HUDEP-2 (cell line): ENCODE measurements around the gene EXOC6B.

Experiments
- DNase-seq, 76 experiments: peaks; one replicate each; lab custom pipeline; 2025; ENCODE audit not compliant: unreplicated experiment in 76 of 76; lab: John Stamatoyannopoulos, UW

Gene EXOC6B

DNA sequence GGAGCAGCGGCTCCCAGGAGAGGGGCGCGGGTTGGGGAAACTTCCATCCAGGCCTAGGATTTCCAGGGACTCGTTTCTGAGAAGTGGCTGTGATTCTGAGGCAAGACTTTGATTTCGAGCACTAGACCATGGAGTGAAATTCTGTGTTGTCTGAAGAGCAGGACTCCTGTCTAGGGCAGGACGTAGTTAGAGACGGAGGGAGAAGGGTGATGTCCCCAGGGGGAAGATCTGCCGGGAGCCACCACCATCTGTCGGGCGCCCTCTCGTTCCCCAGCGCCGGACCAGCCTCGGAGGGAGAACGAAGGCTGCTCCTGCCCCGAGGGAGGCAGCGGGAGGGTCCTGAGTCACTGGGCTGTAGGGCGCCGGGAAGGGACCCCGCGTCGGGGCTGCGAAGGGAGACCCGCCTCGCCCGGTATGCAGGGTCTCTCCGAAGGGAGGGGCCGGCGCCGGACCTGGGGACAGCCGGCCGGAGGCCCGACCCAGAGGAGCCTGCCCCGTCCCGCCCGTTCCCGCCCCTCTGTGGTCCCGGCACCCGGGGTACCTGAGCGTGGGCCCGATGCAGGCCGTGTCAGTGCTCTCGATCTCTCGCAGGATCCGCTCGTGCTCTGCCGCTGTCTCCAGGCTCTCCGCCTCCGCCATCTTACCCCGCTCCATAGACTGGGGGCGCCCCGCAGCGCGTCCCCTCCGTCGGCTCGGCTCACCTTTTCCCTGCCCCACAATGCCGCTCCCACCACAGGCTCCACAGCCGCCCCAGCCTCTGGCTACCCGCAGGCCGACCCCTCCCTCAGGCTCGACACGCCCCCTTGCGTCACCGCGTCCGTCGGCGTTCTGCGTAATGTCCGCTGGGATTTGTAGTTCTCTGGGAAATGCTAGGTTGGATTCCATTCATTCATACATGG lies at the start of gene EXOC6B:
Gene EXOC6B (minus strand): TSS at position 777 of the 899 bp plus-strand sequence.
- DNase-seq: peak in 68 of 76 experiments; percentile 13 to 81 (median 62)

DNA sequence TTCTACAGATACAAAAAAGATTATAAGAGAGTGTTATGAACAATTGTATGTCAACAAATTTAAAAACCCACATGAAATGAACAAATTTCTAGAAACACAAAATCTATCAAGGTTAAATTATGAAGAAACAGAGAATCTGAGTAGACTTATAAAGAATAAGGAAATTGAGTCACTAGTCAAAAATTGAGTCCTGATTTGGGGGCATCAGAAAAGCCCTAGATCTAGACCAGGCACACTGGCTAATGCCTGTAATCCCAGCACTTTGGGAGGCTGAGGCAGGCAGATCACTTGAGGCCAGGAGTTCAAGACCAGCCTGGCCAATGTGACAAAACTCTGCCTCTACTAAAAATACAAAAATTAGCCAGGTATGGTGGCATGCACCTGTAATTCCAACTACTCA lies 46.0 kb upstream of the EXOC6B start:
- DNase-seq: no peak

DNA sequence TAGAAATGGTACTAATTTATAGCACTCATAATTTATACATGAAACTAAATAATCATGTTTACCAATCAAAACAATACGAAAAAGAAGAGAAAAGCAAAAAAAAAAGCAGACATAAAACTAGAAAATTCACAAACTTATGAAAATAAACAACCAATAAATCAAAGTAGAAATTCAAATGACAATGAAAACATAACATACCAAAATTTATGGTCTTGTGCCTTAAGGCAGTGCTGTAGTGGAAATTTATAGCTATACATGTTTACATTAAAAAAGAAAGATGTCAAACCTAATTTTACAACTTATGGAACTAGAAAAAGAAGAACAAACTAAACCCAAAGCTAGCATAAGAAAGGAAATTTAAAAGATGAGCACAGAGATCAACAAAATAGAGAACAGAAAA lies 45.2 kb upstream of the EXOC6B start:
- no peak for DNase-seq

DNA sequence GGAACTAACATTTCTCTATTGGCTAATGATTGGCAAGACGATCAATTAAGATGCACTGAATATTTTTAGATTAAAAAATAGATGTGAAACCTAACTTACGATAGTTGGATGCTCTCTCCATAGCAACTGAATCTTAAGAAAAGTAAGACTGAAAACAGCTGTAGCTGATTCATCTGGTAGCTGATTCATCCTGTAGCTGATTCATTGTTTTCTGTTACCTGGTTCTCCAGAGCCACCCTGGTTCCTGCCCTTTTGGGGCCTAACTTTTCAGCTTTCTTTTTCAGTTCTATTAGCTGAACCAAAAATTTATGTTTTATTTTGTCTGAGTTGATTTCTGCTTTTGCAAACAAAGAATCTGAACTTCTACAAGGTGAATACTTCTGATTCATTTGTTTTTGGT lies 38.7 kb upstream of the EXOC6B start:
- DNase-seq: no peak

DNA sequence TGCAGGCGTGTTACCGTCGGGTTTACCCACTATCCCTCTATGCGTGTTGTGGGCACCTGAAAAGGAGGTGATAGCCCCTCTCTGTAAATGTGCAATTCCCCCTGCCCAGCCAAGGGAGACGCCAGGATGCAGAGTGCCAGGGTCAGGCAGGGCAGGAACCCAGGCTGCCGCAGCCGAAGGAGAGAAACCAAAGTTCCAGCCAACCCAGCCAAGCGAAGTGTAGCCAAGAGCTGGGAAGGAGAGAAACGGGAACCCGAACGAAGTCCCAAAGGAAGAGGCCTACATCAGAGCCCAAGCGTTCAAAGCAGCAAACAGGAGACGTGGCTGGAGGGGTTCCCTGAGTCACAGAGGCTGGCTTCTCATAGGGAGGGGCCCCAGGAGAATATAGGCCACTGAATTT lies 37.2 kb upstream of the EXOC6B start:
- DNase-seq: no peak

DNA sequence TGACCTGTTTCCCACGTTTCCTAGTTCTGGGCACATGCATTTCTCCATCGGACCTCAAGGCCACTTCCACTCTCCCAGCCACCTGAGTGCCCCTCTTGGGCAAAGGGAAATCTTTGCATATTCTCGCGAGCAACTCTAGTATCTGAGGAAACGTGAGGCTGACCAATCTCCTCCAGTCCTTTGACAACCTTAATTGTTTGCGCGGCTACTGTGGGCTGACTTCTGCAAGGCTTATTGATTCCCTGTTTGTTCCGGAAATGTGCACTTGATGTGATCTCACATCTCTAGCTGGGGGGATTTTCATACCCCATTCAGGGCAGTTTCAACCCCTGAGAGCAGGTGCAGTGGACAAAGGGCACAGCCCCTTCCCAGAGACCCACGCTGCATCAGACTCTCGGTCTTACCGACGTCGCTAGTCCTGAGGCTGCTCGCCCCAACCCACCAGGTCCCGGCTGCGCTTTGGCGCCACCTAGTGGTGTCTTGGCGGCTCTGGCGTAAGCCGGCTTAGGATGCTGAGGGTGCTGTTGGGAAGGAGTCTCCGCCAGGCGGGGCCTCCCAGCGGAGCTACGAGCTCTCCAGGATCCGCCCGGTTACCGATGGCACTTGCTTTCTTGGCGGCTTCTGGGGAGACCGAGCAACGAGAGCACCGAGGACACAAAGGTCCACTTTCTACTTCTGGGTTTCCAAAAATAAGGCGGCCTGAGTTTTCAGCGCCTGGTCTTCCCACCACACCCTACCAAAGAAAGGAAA lies 36.6 kb upstream of the EXOC6B start:
- DNase-seq: peak in 68 of 76 experiments; percentile 7 to 86 (median 68)

DNA sequence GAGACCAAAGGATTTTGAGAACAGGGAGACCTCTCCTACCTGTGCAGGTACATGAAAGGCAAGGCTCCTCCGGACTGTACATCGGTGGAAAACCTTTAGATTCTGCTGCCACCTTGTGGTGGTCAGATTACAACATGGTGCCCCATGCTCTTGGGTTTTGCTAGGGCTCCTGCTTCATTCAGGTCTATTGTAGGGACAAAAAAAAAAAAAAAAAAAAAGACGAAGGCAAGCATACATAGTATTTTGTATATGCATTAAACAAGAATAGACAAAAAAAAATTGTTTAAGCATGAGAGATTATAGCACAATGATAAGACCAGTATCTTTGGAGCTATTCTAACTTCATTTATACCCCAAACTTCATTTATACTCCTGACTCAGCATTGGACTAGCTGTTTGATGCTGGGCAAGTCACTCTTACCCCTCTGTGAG lies 34.0 kb upstream of the EXOC6B start:
- peak in 48 of 76 experiments; percentile 1 to 65 (median 23) for DNase-seq

DNA sequence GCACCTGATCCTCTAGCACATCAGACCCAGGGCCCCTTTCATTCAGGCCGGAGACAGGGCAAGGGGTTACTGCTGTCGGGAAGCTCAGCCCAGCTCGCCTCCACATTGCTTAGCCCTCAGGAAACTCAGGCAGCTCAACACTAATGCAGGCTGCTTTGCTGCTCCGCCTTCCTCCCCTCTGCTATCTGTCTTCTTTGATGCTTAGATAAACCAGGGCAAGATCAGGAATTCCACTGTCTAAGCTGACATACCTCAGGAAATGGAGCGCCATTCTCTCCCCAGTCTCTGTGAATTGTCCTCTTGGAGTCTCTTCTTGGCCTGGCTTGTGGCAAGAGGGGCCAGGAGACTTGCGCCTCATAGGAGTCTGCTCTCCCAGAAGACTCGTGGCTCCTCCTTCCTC lies 25.5 kb upstream of the EXOC6B start:
- no peak for DNase-seq

DNA sequence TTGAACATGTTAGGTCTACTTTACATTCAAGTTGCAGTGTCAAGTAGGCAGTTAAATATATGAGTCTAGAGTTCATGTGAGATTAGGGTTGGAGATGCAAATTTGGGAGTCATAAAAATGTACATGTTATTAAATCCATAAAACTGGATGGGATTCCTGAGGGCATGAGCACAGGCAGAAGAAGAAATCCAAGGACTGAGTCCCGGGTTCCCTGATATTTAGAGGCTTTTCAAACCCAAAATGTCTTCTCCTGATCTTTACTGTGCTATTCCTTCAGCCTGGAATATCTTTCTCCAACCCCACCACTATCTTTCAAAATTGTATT lies 23.3 kb upstream of the EXOC6B start:
- DNase-seq: no peak

DNA sequence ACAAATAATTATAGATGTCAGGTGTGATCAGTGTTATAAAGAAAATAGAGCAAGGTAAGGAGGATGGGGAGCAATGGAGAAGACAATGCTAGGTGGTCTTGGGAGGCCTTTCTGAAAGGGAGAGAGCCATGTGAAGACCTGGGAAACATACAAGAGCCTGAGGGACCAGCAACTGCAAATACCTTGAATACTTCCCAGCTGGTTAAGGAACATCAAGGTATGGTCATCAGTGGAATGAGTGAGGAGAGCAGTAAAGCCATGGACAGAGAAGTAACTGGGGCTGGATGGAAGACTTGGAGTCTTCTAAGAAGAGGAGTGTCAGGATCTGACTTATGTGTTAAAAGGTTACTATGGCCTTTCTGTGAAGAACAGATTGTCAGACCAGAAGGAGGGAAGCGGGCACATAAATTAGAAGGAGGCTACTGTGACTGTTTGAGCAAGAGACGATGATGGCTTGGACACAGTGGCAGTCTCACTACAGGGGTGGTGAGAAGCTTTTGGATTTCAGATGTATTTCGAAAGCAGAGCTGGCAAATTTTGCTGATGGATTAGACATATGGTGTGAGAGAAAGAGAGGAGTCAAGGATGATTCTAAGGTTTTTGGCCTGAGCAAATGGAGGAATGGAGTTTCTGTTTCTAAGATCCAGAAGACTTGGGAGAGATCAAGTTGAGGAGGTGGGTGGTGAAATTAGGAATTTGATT lies 22.8 kb upstream of the EXOC6B start:
- no peak for DNase-seq

DNA sequence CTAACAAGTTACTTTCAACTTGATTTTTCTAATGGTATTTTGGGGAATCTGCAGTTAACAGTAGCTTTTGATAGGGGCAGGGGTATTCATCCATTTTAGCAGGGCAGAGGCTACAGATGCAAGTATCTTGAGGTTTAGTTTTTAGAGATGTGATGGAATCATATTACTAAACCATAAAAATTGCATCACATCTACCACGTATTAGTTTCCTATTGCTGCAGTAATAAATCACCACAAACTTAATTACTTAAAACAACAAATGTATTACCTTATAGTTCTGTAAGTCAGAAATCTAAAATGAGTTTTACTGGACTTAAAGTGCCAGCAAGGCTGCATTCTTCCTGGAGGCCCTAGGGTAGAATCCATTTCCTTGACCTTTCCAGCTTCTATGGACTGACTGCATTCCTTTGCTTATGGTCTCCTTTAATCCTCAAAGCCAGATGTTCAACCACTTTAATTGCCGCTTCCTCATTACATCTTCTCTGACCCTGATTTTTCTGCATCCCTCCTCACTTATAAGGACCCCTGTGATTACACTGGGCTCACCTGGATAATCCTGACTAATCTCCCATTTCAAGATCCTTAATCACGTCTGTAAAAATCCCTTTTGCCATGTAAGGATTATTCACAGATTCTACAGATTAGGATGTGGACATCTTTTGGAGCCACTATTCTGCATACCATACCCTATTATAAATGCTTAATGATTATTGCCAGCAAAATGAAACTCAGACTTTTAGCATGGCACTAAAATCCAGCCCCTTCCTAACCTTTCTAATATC lies 21.9 kb upstream of the EXOC6B start:
- DNase-seq: no peak

DNA sequence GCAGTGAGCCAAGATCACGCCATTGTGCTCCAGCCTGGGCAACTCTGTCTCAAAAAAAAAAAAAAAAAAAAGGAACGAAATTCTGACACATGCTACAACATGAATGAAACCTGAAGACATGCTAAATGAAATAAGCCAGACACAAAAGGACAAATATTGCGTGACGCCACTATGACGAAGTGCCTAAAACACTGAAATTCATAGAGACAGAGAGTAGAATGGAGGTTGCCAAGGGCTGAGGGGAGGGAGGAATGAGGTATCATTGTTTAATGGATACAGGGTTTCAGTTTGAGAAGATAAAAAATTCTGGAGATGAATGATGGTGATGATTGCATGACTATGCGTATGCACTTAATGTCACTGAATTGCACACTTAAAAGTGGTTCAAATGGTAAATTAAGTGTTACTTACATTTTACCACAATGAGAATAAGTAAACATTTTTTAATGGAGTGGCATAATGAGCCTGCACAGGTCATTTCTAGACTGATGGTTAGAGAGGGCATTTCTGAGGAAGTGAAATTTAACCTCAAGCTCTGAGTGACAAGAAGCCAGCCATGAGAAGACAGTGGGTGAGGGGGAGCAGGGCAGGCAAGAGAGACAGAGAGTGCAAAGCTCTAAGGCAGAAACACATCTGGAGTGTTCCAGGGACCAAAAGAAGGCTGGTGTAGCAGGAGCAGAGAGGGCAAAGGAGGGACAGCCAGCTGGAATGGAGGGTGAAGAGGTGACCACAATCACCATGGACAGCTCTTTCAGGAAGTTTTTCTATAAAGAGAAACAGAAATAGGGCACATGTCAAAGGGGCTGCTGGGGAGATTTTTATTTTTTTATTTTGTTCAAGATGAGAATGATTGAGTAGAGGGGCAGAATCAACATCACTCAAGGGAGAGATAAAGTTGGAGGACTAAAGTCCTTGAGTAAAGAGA lies 20.6 kb upstream of the EXOC6B start:
- no peak for DNase-seq

DNA sequence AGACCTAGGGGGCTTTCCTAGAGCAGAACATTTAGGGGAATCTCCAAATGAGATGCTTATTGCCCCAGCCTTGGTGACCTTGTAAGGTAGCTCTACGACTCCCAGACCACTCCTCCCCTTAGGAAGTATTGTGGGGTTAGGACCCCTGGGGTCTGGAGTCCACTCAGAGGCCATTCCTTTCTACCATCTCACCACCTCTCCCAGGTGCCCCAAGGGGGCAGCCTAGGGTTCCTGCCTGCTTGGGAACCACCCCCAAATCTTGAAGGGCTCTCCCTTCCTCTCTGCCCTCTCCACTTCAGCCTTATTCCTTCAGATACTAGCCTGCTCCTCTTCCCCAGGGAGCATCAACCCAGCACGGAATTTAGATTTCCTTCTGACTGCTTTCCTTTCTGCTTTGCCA lies 17.5 kb upstream of the EXOC6B start:
- no peak for DNase-seq

DNA sequence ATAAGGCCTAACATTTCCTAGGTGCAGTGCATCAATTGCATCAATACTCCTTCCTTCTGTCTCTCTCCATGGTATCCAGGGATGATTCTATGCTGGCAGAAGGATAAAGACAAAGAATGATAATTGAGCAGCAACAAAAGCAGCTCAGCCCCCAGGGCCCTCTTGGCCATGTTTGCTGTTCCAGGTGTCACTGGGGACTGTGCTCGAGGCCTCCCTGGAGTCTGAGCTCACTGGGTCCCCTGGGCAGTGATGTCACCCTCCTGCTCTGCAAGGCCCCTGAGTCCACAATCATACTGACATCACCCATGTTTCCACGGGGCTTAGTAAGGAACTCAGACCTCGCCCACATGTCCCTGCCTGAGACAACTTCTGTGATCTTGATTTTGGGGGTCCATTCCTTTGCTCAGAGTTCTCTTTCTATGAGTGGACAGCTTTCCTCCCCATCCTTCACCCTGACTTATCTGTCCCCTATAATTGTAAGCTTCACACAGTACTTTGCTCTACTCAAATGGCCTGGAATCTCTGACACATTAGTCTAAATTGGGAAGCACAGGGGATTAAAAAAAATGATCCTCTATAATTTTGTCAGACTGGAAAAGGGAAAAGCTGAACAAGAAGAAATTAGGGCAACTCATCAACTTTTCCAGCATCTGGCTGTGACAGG lies 15.8 kb upstream of the EXOC6B start:
- no peak for DNase-seq

DNA sequence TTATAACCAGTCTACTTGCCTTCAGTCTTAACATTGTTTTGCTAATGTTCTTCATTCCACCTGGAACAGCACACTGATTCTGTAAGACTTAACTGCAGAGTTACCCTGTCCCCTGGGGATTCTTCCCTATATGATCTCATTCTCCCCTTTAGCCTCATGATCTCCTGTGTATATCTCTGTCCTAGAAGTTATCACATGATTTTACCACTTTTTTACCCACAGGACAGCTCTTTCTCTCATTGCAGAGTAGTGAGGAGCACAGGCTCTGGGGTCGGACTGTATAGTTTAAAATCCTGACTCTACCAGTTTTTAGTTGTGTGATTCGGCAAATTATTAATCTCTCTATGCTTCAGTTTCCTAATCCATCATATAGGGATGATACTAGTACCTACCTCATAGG lies 14.2 kb upstream of the EXOC6B start:
- DNase-seq: no peak

DNA sequence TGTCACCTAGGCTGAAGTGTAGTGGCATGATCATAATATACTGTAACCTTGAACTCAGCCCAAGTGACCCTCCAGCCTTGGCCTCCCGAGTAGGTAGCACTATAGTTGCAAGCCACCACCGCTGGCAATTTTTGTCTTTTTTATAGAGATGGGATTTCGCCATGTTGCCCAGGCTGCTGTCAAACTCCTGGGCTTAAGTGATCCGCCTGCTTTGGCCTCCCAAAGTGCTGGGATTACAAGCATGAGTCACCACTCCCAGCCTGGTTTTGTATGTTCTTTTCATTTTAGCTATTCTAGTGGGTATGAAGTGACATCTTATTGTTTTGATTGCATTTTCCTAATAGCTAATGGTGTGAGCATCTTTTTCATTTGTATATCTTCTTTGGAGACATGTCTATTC lies 11.3 kb upstream of the EXOC6B start:
- no peak for DNase-seq

DNA sequence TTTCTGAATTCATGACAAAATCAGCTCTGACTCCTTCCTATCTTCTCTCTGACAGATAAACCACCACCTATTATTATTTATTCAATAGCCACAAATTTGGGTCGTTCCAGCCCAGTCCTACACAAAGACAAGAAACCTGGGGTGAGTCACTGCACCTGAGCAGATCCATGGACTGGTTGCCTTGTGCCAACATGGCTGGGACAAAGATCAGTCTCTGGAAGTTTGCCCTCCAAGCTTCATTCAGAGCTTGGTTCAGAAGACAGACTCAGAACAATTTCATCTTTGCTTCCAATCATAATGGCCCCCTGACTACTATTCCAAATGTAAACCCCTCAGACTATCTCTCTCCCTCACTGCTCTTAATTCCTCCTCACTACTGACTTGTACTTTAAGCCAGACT lies 9.6 kb upstream of the EXOC6B start:
- no peak for DNase-seq

DNA sequence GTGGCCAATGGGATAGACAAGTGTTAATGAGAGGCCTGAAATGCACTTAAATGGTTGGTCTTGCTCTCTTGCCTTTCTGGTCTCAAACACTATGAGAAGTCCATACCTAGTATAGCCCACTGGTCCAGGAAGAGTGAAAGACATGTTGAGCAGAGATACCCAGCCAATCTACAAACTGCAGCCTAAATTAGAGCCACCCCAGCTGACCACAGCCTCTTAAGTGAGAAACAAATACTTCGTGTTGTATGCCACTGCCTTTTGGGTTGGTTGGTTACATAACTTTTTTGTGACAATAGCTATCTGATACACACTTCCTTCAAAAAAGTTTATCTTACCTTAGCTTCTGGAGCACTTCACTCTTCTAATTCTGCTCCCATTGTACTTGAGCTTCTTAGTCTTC lies 8.8 kb upstream of the EXOC6B start:
- no peak for DNase-seq

DNA sequence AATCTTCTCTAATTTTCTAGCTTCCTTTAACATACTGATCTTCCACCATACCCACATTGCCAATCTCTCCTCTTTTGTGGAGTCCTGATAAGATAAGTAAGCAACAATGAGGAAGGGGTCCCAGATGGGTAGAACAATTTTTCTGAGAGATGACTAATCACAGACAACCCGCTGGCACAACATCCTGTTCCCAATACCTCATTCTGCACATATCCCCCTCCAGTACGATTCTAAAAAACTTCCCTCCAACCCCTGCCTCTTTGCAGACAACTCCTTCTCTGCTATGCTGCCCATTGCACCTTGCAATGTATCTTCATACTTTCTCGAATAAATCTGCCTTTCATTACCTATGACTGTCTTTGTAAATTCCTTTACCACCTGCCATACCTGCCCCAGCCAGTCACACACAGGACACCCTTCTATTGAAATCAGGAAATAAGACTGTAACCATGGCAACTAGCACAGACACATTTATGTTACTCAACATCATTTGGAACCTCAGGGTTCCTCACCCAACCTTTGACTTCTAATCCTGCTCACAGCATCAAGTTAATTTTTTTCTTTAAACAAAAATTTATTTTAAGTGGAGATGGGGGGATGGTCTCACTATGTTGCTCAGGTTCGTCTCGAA lies 7.4 kb upstream of the EXOC6B start:
- no peak for DNase-seq
